Smooth muscle cell (in vitro differentiated cells): ENCODE measurements around the gene MYO7B. TPM values are rescaled to one million over a fixed set of nuclear protein-coding genes. Genes with fewer than 3 reads are reported as not detected.

Experiments
- DNase-seq: peaks from one replicate; lab custom pipeline; 2025; ENCODE audit not compliant: unreplicated experiment; lab: John Stamatoyannopoulos, UW
- H2AFZ ChIP-seq: fragments of 200-600 bp; sonication (generic); 2 replicates; pipeline ENCODE4 v1.6.0; 2016; ENCODE audit warnings: antibody characterized with exemption, low read depth, mild to moderate bottlenecking
- H3F3A ChIP-seq: fragments of 200-600 bp; sonication (generic); 2 replicates; pipeline ENCODE4 v1.6.0; 2017; ENCODE audit warnings: antibody characterized with exemption, low read depth
- H3K27ac ChIP-seq: fragments of 200-600 bp; sonication (generic); 2 replicates; pipeline ENCODE4 v1.5.1; 2016; ENCODE audit warnings: low read depth, mild to moderate bottlenecking
- H3K27me3 ChIP-seq: fragments of 200-600 bp; sonication (generic); 2 replicates; pipeline ENCODE4 v1.6.1; 2016; ENCODE audit warnings: low read depth, mild to moderate bottlenecking
- H3K36me3 ChIP-seq: fragments of 200-600 bp; sonication (generic); 2 replicates; pipeline ENCODE4 v1.5.1; 2016; ENCODE audit warnings: low read depth
- H3K4me1 ChIP-seq: fragments of 200-600 bp; sonication (generic); 2 replicates; pipeline ENCODE4 v1.5.1; 2016; ENCODE audit warnings: low read depth
- H3K4me2 ChIP-seq: fragments of 200-600 bp; sonication (generic); 2 replicates; pipeline ENCODE4 v1.6.0; 2016; ENCODE audit warnings: mild to moderate bottlenecking
- H3K4me3 ChIP-seq: fragments of 200-600 bp; sonication (generic); 2 replicates; pipeline ENCODE4 v1.5.1; 2016; ENCODE audit warnings: mild to moderate bottlenecking
- H3K79me2 ChIP-seq: fragments of 200-600 bp; sonication (generic); 2 replicates; pipeline ENCODE4 v1.6.0; 2016; ENCODE audit warnings: low read depth, mild to moderate bottlenecking
- H3K9ac ChIP-seq: fragments of 200-600 bp; sonication (generic); 2 replicates; pipeline ENCODE4 v1.6.0; 2016; ENCODE audit warnings: low read depth
- H3K9me3 ChIP-seq: fragments of 200-600 bp; sonication (generic); replicated peaks from 2 replicates; pipeline ENCODE4 v1.5.1; 2016; ENCODE audit warnings: low read depth
- H4K20me1 ChIP-seq: fragments of 200-600 bp; sonication (generic); 2 replicates; pipeline ENCODE4 v1.6.0; 2016; ENCODE audit warnings: low read depth
- WGBS: methylation state at CpG from one replicate; pipeline ENCODE4 v1.1.7; 2016; ENCODE audit warnings: low lambda C conversion rate; 5-methylcytosine and 5-hydroxymethylcytosine counted together
- polyA plus RNA-seq: library from polyadenylated mRNA; unstranded; fragments of >200 nt; fragmentation: Nextera tagmentation; extraction: Ambion mirVana; gene quantifications from 2 replicates; pipeline ENCODE4 v1.2.1, GENCODE V29; 2016
- total RNA-seq: library from RNA; depleted of rRNA; stranded (reverse); fragments of >200 nt; gene quantifications from 2 replicates; pipeline ENCODE4 v1.2.3, GENCODE V29; 2014
- TF ChIP-seq, protein P1 (sequence below): fragments of 200-600 bp; sonication (generic); IDR thresholded peaks from 2 replicates; pipeline ENCODE4 v1.5.1; 2017; ENCODE audit warnings: borderline replicate concordance, mild to moderate bottlenecking, antibody characterized with exemption; ENCODE audit not compliant: insufficient read depth, poor library complexity, severe bottlenecking

The MYO7B gene
- total and polyA plus RNA-seq, 2 experiments from 2014 or later, result 0.09 to 0.35 TPM

DNA sequence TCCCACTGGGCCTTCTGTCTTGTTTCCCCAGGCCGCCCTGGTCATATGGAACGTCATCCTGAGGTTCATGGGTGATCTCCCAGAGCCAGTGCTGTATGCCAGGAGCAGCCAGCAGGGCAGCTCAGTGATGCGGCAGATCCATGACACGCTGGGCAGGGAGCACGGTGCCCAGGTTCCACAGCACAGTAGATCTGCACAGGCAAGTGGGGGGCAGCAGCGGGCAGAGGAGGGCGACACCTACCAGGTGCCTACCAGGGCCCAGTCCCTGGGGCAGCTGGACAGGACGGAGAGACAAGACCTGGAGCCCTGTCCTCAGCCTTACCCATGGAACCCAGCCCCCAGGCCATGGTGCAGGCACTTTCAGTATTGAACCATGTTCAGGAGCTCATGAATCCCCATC, 74.3 kb downstream of the MYO7B start:
- TF ChIP-seq, protein P1, sequence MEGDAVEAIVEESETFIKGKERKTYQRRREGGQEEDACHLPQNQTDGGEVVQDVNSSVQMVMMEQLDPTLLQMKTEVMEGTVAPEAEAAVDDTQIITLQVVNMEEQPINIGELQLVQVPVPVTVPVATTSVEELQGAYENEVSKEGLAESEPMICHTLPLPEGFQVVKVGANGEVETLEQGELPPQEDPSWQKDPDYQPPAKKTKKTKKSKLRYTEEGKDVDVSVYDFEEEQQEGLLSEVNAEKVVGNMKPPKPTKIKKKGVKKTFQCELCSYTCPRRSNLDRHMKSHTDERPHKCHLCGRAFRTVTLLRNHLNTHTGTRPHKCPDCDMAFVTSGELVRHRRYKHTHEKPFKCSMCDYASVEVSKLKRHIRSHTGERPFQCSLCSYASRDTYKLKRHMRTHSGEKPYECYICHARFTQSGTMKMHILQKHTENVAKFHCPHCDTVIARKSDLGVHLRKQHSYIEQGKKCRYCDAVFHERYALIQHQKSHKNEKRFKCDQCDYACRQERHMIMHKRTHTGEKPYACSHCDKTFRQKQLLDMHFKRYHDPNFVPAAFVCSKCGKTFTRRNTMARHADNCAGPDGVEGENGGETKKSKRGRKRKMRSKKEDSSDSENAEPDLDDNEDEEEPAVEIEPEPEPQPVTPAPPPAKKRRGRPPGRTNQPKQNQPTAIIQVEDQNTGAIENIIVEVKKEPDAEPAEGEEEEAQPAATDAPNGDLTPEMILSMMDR, result no peak
- no peaks in the 10 kb centered on the region for H3K36me3 ChIP-seq
- no peak overlapping the region for H3K27ac ChIP-seq
- H3K79me2 ChIP-seq, result no peaks in the 10 kb centered on the region
- H3K9me3 ChIP-seq, result no peaks in the 10 kb centered on the region
- WGBS, result 92% methylated on average over 8 of the region's 8 CpGs
- no peak overlapping the region for H3K4me2 ChIP-seq
- no peaks in the 10 kb centered on the region for H3K27me3 ChIP-seq
- H3F3A ChIP-seq, result no peaks in the 10 kb centered on the region
- no peak overlapping the region for H3K4me3 ChIP-seq
- H4K20me1 ChIP-seq, result no peaks in the 10 kb centered on the region
- no peak for DNase-seq
- H3K4me1 ChIP-seq, result no peaks in the 10 kb centered on the region
- no peak overlapping the region for H2AFZ ChIP-seq
- no peak overlapping the region for H3K9ac ChIP-seq

DNA sequence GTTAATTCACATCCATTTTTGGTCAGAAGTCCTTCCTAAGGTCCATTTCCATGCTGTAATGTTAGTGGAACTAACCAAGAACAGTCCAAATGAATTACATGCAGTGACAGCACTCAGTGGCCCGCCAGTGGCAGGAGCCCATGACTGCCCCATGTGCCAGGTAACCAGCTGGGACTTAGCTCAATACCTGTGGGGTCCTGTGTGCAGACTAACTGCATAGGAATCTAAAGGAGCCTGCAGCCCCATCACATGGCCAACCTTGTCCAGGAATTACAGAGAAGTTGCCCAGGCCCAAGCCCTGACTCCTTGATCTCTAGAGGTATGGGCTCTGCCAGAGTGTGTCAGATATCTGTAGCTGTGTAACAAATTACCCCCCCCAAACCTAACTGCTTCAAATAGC, 75.1 kb downstream of the MYO7B start:
- Histone ChIP-seq H3K79me2 (no peaks in the 10 kb centered on the region), H3K36me3 (no peaks in the 10 kb centered on the region), H3K9me3 (no peaks in the 10 kb centered on the region), H3F3A (no peaks in the 10 kb centered on the region), H4K20me1 (no peaks in the 10 kb centered on the region), H3K4me2 (no peak overlapping the region), H3K4me3 (no peak overlapping the region), H3K9ac (no peak overlapping the region), H3K27me3 (no peaks in the 10 kb centered on the region), H2AFZ (no peak overlapping the region), H3K4me1 (peaks cover under 1% of the 10 kb centered on the region), H3K27ac (no peak overlapping the region)
- 92% methylated on average over 1 of the region's 1 CpG for WGBS
- DNase-seq, result no peak
- TF ChIP-seq, protein P1, result no peak

DNA sequence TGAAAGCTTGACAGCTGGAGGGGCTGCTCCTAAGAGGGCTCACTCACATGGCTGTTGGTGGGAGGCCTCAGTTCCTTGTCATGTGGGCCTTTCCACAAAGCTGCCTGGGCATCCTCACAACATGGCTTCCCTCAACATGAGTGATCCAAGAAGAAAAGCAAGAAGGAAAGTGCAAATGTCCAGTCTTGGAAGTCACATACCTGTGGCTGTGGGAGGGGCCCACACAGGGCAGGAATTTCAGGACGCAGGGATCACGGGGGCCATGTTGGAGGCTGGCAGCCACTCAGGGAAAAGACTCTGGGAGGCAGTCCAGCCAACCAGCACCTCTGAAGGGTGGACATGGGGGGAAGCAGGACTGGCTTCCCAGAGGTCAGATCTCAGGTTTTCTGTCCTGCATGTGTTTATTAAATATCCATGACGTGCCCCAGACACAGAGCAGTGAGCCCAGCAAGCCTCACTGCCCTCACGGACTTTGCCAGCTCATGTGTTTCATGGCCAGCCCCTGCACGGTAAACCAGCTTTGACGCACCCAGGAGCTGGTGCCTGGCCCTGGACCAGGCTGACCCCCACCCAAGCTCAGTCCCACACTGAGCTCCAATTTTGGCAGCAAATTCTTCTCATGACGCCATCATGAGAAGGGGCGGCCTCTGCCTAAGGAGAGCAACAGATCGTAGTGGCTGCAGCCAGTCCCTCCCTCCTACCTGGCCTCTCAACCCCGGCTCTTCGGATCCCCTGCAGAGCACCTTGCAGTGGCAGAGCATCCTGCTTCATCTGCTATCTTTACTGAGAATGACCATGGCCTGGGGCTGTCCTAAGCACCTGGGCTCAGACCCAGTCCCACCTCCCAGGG, 75.8 kb downstream of the MYO7B start:
- no peaks in the 10 kb centered on the region for H3K9me3 ChIP-seq
- TF ChIP-seq, protein P1, result no peak
- no peak overlapping the region for H3K4me2 ChIP-seq
- H3K4me3 ChIP-seq, result no peak overlapping the region
- H4K20me1 ChIP-seq, result no peaks in the 10 kb centered on the region
- no peak overlapping the region for H3K27ac ChIP-seq
- DNase-seq, result no peak
- no peaks in the 10 kb centered on the region for H3K79me2 ChIP-seq
- H3K27me3 ChIP-seq, result no peaks in the 10 kb centered on the region
- no peak overlapping the region for H3K9ac ChIP-seq
- no peaks in the 10 kb centered on the region for H3K36me3 ChIP-seq
- WGBS, result 94% methylated on average over 11 of the region's 11 CpGs
- H3K4me1 ChIP-seq, result peaks cover 8% of the 10 kb centered on the region
- no peaks in the 10 kb centered on the region for H3F3A ChIP-seq
- no peak overlapping the region for H2AFZ ChIP-seq
